Activated effector memory CD4-positive, alpha-beta T cell treated with Interleukin-2 at 50 U/mL for 16 hours (primary cell): ENCODE data around the gene AMZ2.
A peak's percentile ranks its signal among the peaks of the same experiment; 100 is the strongest.
"Not testable (repeated sequence)": the region's sequence is repeated elsewhere in the genome, so short reads cannot be mapped to it uniquely, and the experiment has no call there.

Source experiments
- DNase-seq: peaks from one replicate; pipeline ENCODE4 v3.0.0-alpha.2; 2020

AMZ2 gene

GRCh38 chr17:68255151-68255550 is 7.3 kb downstream of the AMZ2 start:
- DNase-seq, result no peak

DNA sequence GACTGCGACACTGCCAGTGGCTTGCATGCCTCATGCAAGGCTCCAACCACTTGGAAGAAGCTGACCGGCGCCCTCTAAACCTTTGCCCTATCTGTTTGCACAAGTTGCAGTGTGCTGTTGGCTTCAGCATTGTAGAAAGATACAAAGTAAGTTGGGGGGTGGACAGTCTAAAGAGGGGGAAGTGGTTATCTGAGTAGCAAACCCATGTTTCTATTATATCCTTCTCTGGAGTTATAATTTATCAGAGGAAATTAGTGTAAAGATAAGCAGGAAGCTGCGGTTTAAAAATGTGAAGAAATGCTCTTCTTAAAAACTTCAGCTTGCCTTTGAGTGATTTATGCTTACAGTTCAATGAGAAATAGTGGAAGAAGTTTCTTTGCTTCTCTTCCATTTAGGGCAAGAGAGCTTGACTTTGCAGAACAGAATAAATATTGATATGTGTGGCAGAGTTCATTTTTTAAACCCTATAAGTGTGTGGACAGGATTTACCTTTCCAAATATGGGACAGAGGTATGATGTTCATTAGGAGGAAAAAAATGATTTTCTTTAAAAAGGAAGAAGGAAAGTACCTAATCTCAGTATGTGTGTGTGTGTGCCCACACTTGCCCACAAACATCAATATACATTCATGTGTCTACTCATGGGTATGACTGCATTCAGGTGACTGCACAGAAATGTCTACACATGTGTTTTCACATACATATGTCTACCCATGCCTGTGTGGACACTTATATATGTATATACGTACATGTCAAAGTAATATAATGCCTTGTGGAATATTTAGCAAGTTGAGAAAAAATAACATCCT is 8.1 kb downstream of the AMZ2 start:
- DNase-seq, result no peak

GRCh38 chr17:68256701-68257100 is 8.9 kb downstream of the AMZ2 start:
- not testable (repeated sequence) for DNase-seq

- no peak for DNase-seq
These were observed 10.1 kb downstream of the AMZ2 start for GRCh38 chr17:68257934-68258333.

- peak; percentile 76 for DNase-seq
These were observed 11.2 kb downstream of the AMZ2 start for GRCh38 chr17:68258890-68259647.

GRCh38 chr17:68259648-68259951 is 11.8 kb downstream of the AMZ2 start:
- not testable (repeated sequence) for DNase-seq

DNA sequence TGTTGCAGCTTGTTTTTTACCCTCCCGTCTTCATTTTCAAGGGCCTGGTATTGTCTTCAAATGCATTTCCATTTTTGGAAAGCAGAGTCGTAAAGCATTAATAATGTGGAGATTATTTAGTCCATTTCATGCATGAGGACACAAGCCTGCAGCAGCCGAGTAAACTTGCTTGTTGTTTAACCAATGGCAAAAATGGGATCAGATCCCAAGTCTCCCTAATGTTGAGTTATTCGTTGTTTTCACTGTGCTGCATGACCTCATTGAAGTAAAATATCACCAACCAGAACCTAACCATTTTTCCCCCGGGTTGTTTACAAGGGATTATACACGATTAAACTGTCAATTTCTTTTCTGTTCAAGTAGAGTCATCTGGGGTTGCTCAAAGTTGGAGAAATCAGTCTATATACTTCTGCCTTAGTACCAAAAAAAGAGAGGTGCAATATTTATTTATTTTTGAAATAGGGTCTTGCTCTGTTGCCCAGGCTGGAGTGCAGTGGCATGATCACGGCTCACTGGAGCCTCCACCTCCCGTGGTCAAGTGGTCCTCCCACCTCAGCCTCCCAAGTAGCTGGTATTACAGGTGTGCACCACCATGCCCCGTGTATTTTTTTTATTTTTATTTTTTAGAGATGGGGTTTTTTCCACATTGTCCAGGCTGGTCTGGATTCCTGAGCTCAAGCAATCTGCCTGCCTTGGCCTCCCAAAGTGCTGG is 12.4 kb downstream of the AMZ2 start:
- DNase-seq, result no peak

DNA sequence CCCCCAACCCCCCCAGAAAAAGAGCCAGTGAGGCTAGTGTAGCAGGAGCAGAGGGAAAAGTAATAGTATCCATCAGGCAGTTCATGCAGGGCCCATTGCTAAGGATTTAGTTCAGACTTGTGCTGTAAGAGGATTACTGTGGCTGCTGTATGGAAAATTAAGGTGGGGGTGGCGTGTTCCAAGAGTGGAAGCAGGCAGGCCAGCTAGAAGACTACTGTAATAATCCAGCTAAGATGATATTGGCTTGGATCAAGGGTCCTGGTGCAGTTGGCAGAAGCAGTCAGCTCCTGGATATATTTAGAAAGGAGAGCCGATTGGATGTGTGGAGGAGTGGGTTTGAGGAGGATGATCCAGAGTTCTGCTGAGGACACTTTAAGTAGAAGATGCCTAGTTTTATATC is 14.6 kb downstream of the AMZ2 start:
- not testable (repeated sequence) for DNase-seq

DNA sequence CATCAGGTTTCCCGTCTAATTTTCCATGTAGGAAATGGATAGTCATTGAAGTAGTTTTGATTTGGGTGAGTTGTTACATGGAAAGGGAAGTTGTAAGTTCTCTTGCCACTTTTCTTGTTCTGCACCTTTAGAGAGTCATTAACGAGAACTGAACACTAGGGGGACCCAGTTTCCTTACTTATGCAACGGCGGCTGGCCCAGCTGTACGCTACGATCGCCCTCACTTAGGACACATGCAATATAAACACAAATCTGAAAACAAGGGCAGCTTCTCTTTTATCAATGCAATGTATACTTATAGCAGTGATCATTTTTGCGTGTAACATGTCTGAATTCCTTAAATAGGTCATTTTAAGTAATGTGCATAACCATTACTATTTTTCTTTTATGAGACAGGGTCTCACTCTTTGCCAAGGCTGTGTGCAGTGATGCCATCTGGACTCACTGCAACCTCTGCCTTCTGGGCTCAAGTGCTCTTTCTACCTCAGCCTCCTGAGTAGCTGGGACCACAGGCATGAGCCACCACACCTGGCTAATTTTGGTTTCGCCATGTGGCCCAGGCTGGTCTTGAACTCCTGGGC is 15.3 kb downstream of the AMZ2 start:
- not testable (repeated sequence) for DNase-seq

- DNase-seq, result not testable (repeated sequence)
These were observed 18.0 kb downstream of the AMZ2 start for GRCh38 chr17:68265833-68266232.

- no peak for DNase-seq
These were observed 25.9 kb downstream of the AMZ2 start for GRCh38 chr17:68273722-68274121.

DNA sequence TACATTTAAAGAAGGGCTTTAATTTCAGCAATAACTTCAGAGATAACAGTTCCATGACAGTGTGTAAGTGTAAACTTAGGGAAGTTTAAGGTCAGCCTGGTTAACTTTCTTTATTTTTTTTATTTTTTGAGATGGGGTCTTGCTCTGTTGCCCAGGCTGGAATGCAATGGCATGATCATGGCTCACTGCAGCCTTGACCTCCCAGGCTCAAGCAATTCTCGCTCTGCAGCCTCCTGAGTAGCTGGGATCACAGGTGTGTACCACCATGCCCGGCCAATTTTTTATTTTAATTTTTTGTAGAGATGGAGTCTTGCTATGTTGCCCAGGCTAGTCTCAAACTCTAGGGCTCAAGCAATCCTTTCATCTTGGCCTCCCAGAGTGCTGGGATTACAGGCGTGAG is 28.5 kb downstream of the AMZ2 start:
- DNase-seq, result not testable (repeated sequence)

- DNase-seq, result no peak
These were observed 30.0 kb downstream of the AMZ2 start for GRCh38 chr17:68277807-68278206.

- not testable (repeated sequence) for DNase-seq
These were observed 34.1 kb downstream of the AMZ2 start for GRCh38 chr17:68281965-68282364.

GRCh38 chr17:68288375-68288774 is 40.5 kb downstream of the AMZ2 start:
- no peak for DNase-seq

DNA sequence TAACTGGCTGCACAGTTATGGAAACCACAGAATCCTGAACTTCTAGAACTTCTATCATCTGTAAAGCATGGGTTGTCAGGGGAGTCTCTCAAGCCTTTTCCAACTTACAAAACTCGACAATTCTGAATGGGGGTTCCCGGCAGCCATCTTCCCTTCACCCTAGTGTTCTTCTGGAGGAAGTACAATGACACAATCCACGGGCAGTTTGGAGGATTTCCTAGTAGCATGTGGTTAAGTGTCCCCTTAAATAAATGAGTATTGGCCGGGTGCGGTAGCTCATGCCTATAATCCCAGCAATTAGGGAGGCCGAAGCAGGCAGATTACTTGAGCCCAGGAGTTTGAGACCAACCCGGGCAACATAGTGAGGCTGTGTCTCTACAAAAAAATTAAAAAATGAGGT is 41.0 kb downstream of the AMZ2 start:
- no peak for DNase-seq

DNA sequence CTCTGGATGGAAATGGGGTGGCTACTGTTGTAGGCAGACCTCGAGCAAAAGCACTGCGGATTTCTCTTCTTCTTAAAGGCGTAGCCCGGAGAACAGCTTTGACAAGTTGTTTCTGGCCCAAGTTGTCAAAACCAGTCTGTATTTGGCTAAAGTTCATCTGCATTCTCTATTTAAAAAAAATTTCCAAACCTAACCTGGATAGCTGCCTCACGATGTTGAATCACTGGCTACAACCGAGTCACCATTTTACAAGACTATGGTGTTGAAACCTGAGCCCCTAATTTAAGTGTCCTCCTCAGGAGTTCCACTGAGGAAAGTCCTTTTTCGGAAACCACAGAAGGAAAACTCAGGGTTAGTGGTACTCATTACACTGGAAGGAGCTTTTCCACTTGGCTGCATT is 41.6 kb downstream of the AMZ2 start:
- DNase-seq, result no peak

GRCh38 chr17:68289936-68290267 is 42.1 kb downstream of the AMZ2 start:
- DNase-seq, result no peak

- peak; percentile 53 for DNase-seq
These were observed 42.6 kb downstream of the AMZ2 start for GRCh38 chr17:68290268-68290954.

DNA sequence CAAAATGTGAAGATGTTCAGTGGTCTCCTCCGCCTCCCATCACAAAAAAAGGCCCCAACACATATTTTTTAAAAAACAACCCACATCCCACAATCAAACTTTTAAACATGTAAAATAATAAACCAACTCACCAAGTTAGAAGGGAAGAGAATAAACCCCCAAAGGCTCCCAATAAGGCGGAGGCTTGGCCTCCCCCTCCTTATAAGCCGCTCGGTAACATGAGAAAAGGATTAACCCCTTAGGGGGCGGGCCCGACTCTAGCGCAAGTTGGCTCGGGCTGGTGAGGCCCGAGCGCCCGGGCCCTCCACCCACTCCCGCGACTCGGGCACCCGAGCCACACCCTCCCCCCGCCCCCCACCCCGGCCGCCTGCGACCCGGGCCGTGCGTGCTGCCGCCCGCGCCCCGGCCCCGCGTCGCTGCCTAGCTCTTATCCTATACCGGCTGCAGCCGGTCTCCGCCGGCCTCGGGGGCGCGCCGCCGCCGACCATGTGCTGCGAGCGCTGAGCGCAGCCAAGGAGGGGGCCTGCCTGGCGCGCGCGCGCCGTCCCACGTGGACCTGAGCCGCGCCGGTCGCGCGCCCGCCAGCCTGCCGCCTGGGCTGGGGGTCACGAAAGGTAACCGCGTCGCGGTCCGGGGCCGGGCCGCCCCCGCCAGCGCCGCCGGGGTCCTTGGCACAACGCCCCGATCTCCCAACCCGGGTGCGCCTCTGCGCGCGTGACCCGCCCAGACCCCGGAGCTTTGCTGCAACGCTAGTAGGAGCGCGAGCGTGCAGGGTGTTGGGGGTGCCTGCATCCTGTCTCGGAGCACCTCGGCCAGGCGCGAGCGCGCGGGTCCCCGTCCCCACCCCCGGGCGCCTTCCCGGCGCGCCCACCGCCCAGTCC is 43.4 kb downstream of the AMZ2 start, which contains the start of the genes ARSG and SLC16A6:
TSS of gene ARSG (plus strand) at position 541 of the 881 bp plus-strand sequence. CDS start 15,999 bp downstream, outside the sequence.
TSS of gene SLC16A6 (minus strand) at position 173 of the 881 bp plus-strand sequence. CDS start 12,807 bp downstream, outside the sequence.
- peak; percentile 78 for DNase-seq
